Esophagus squamous epithelium (tissue), 4 donors: Measurements from ENCODE around the gene ZC3H14.

Experiments
- CTCF ChIP-seq, 6 experiments: fragments of 450-650 bp in 4 of 6; fragments of 200-600 bp in 2 of 6; sonication (generic) in 2 of 6; IDR thresholded peaks; one replicate each; pipeline ENCODE4 v1.5.1; 2016 to 2019; ENCODE audit warnings: antibody characterized with exemption in 6 of 6, mild to moderate bottlenecking in 4 of 6, moderate library complexity in 4 of 6
- POLR2A ChIP-seq, 4 donors: fragments of 450-650 bp; IDR thresholded peaks; one replicate each; pipeline ENCODE4 v1.6.1; 2017; ENCODE audit warnings: antibody characterized with exemption in 4 of 4, mild to moderate bottlenecking in 4 of 4, moderate library complexity in 3 of 4

GRCh38 chr14:88556581-88556980, 6.3 kb upstream of the ZC3H14 start:
- TF ChIP-seq CTCF (IDR thresholded peaks at IDR 0.05): no peak
- no peak for TF ChIP-seq POLR2A (IDR thresholded peaks at IDR 0.05)
